ENCODE data around the gene LTA. TPM values are rescaled to one million over a fixed set of nuclear protein-coding genes. Genes with fewer than 3 reads are reported as not detected.
A peak's percentile ranks its signal among the peaks of the same experiment; 100 is the strongest.

Gene LTA
- total and polyA plus RNA-seq, 2 experiments from 2014 or later: not detected

GRCh38 chr6:31541658-31542521 is 30.2 kb upstream of the LTA start, which contains the start of gene DDX39B:
DDX39B (minus strand) TSS chr6:31542003; CDS start chr6:31540532, 1,471 bp downstream.
- no peaks in the 10 kb centered on the region; the same call in 2 of the 3 replicates for H3K9me3 Mint-ChIP-seq
- ATAC-seq (peak; percentile 74), DNase-seq (ENCODE audit: low spot score) (peak; percentile 99)
- Histone ChIP-seq H3K4me3 (peak within 1 kb of the TSS; percentile 80), H3K79me2 (replicated peaks; ENCODE audit: insufficient read depth) (peaks cover 56% of the 10 kb centered on the region), H3K27me3 (ENCODE audit: insufficient read depth) (no peaks in the 10 kb centered on the region), H3K4me1 (ENCODE audit: insufficient read depth) (peaks cover 29% of the 10 kb centered on the region), H2AFZ (no peak within 1 kb of the TSS), H3K9me2 (ENCODE audit: insufficient read depth) (no peaks in the 10 kb centered on the region), H3K4me2 (peak within 1 kb of the TSS; percentile 94), H3F3A (replicated peaks; ENCODE audit: low read depth) (peaks cover 23% of the 10 kb centered on the region), H3K36me3 (ENCODE audit: insufficient read depth) (peaks cover 35% of the 10 kb centered on the region), H4K20me1 (replicated peaks; ENCODE audit: insufficient read depth) (peaks cover 40% of the 10 kb centered on the region), H3K27ac (ENCODE audit: low read depth) (peak within 1 kb of the TSS; percentile 99)
- peaks cover 16% of the 10 kb centered on the region for H3K27me3 Mint-ChIP-seq (ENCODE audit: insufficient read depth, low read depth, poor library complexity)
- peak within 1 kb of the TSS; percentile 99 for H3K27ac Mint-ChIP-seq
- H3K4me1 Mint-ChIP-seq: peaks cover 42% of the 10 kb centered on the region
- peak; percentile 11; the same call in 1 of the 2 replicates for TF ChIP-seq CREB1 (CRISPR knock-in tag; IDR thresholded peaks at IDR 0.05; ENCODE audit: low read depth)
- peak; percentile 39 for TF ChIP-seq REST (IDR thresholded peaks at IDR 0.05; ENCODE audit: unreplicated experiment)
- peak; percentile 88 for TF ChIP-seq POLR2AphosphoS5 (IDR thresholded peaks at IDR 0.05; ENCODE audit: low read depth)
- TF ChIP-seq, protein P1, sequence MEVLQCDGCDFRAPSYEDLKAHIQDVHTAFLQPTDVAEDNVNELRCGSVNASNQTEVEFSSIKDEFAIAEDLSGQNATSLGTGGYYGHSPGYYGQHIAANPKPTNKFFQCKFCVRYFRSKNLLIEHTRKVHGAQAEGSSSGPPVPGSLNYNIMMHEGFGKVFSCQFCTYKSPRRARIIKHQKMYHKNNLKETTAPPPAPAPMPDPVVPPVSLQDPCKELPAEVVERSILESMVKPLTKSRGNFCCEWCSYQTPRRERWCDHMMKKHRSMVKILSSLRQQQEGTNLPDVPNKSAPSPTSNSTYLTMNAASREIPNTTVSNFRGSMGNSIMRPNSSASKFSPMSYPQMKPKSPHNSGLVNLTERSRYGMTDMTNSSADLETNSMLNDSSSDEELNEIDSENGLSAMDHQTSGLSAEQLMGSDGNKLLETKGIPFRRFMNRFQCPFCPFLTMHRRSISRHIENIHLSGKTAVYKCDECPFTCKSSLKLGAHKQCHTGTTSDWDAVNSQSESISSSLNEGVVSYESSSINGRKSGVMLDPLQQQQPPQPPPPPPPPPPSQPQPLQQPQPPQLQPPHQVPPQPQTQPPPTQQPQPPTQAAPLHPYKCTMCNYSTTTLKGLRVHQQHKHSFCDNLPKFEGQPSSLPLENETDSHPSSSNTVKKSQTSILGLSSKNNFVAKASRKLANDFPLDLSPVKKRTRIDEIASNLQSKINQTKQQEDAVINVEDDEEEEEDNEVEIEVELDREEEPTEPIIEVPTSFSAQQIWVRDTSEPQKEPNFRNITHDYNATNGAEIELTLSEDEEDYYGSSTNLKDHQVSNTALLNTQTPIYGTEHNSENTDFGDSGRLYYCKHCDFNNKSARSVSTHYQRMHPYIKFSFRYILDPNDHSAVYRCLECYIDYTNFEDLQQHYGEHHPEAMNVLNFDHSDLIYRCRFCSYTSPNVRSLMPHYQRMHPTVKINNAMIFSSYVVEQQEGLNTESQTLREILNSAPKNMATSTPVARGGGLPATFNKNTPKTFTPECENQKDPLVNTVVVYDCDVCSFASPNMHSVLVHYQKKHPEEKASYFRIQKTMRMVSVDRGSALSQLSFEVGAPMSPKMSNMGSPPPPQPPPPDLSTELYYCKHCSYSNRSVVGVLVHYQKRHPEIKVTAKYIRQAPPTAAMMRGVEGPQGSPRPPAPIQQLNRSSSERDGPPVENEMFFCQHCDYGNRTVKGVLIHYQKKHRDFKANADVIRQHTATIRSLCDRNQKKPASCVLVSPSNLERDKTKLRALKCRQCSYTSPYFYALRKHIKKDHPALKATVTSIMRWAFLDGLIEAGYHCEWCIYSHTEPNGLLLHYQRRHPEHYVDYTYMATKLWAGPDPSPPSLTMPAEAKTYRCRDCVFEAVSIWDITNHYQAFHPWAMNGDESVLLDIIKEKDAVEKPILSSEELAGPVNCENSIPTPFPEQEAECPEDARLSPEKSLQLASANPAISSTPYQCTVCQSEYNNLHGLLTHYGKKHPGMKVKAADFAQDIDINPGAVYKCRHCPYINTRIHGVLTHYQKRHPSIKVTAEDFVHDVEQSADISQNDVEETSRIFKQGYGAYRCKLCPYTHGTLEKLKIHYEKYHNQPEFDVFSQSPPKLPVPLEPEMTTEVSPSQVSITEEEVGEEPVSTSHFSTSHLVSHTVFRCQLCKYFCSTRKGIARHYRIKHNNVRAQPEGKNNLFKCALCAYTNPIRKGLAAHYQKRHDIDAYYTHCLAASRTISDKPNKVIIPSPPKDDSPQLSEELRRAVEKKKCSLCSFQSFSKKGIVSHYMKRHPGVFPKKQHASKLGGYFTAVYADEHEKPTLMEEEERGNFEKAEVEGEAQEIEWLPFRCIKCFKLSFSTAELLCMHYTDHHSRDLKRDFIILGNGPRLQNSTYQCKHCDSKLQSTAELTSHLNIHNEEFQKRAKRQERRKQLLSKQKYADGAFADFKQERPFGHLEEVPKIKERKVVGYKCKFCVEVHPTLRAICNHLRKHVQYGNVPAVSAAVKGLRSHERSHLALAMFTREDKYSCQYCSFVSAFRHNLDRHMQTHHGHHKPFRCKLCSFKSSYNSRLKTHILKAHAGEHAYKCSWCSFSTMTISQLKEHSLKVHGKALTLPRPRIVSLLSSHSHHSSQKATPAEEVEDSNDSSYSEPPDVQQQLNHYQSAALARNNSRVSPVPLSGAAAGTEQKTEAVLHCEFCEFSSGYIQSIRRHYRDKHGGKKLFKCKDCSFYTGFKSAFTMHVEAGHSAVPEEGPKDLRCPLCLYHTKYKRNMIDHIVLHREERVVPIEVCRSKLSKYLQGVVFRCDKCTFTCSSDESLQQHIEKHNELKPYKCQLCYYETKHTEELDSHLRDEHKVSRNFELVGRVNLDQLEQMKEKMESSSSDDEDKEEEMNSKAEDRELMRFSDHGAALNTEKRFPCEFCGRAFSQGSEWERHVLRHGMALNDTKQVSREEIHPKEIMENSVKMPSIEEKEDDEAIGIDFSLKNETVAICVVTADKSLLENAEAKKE (CRISPR knock-in tag; IDR thresholded peaks at IDR 0.05): no peak
- peaks cover 49% of the 10 kb centered on the region for H3K36me3 Mint-ChIP-seq (ENCODE audit: low read depth)
- H3K4me3 Mint-ChIP-seq: peak within 1 kb of the TSS; percentile 98

Measured in GM23338 (cell line).